ENCODE data around the gene DSC2.

DNA sequence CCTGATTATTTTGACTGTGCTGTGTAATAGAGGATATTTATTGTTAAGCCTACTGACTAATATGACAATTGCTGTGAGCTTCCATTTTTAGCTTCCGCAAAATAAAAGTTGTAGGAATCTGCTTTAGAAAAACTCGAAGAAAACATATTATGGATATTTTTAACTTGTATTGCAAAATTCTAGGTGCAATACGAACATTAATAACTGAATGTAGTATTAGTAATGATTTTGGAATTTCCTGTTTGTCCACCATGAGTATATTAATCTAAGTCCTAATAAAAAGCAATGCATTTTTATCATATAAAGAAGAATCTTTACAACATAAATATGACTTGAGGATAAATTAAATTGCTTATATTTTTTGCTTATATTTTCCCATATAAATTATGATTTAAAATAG, 57.3 kb downstream of the DSC2 start:
- TF ChIP-seq CSDC2 (CRISPR knock-in tag; IDR thresholded peaks at IDR 0.05) (no peak), ZFP3 (CRISPR knock-in tag; IDR thresholded peaks at IDR 0.05) (no peak), ZC3H10 (CRISPR knock-in tag; IDR thresholded peaks at IDR 0.05) (no peak), PPARA (CRISPR knock-in tag; IDR thresholded peaks at IDR 0.05; ENCODE audit: borderline replicate concordance) (no peak), ZFP30 (CRISPR knock-in tag; IDR thresholded peaks at IDR 0.05) (no peak), RARB (CRISPR knock-in tag; IDR thresholded peaks at IDR 0.05) (no peak), ZNF70 (CRISPR knock-in tag; IDR thresholded peaks at IDR 0.05) (no peak), TCF4 (CRISPR knock-in tag; IDR thresholded peaks at IDR 0.05; ENCODE audit: borderline replicate concordance) (no peak), SNAI2 (CRISPR knock-in tag; IDR thresholded peaks at IDR 0.05) (no peak), ZNF8 (CRISPR knock-in tag; IDR thresholded peaks at IDR 0.05) (no peak)
- TF ChIP-seq, protein P1, sequence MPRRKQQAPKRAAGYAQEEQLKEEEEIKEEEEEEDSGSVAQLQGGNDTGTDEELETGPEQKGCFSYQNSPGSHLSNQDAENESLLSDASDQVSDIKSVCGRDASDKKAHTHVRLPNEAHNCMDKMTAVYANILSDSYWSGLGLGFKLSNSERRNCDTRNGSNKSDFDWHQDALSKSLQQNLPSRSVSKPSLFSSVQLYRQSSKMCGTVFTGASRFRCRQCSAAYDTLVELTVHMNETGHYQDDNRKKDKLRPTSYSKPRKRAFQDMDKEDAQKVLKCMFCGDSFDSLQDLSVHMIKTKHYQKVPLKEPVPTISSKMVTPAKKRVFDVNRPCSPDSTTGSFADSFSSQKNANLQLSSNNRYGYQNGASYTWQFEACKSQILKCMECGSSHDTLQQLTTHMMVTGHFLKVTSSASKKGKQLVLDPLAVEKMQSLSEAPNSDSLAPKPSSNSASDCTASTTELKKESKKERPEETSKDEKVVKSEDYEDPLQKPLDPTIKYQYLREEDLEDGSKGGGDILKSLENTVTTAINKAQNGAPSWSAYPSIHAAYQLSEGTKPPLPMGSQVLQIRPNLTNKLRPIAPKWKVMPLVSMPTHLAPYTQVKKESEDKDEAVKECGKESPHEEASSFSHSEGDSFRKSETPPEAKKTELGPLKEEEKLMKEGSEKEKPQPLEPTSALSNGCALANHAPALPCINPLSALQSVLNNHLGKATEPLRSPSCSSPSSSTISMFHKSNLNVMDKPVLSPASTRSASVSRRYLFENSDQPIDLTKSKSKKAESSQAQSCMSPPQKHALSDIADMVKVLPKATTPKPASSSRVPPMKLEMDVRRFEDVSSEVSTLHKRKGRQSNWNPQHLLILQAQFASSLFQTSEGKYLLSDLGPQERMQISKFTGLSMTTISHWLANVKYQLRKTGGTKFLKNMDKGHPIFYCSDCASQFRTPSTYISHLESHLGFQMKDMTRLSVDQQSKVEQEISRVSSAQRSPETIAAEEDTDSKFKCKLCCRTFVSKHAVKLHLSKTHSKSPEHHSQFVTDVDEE (CRISPR knock-in tag; IDR thresholded peaks at IDR 0.05): no peak
- TF ChIP-seq, protein P2, sequence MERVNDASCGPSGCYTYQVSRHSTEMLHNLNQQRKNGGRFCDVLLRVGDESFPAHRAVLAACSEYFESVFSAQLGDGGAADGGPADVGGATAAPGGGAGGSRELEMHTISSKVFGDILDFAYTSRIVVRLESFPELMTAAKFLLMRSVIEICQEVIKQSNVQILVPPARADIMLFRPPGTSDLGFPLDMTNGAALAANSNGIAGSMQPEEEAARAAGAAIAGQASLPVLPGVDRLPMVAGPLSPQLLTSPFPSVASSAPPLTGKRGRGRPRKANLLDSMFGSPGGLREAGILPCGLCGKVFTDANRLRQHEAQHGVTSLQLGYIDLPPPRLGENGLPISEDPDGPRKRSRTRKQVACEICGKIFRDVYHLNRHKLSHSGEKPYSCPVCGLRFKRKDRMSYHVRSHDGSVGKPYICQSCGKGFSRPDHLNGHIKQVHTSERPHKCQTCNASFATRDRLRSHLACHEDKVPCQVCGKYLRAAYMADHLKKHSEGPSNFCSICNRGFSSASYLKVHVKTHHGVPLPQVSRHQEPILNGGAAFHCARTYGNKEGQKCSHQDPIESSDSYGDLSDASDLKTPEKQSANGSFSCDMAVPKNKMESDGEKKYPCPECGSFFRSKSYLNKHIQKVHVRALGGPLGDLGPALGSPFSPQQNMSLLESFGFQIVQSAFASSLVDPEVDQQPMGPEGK (CRISPR knock-in tag; IDR thresholded peaks at IDR 0.05; ENCODE audit: borderline replicate concordance): no peak
- TF ChIP-seq, protein P3, sequence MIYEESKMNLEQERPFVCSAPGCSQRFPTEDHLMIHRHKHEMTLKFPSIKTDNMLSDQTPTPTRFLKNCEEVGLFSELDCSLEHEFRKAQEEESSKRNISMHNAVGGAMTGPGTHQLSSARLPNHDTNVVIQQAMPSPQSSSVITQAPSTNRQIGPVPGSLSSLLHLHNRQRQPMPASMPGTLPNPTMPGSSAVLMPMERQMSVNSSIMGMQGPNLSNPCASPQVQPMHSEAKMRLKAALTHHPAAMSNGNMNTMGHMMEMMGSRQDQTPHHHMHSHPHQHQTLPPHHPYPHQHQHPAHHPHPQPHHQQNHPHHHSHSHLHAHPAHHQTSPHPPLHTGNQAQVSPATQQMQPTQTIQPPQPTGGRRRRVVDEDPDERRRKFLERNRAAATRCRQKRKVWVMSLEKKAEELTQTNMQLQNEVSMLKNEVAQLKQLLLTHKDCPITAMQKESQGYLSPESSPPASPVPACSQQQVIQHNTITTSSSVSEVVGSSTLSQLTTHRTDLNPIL (CRISPR knock-in tag; IDR thresholded peaks at IDR 0.05; ENCODE audit: low read depth): no peak
- TF ChIP-seq, protein P4, sequence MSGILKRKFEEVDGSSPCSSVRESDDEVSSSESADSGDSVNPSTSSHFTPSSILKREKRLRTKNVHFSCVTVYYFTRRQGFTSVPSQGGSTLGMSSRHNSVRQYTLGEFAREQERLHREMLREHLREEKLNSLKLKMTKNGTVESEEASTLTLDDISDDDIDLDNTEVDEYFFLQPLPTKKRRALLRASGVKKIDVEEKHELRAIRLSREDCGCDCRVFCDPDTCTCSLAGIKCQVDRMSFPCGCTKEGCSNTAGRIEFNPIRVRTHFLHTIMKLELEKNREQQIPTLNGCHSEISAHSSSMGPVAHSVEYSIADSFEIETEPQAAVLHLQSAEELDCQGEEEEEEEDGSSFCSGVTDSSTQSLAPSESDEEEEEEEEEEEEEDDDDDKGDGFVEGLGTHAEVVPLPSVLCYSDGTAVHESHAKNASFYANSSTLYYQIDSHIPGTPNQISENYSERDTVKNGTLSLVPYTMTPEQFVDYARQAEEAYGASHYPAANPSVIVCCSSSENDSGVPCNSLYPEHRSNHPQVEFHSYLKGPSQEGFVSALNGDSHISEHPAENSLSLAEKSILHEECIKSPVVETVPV (CRISPR knock-in tag; IDR thresholded peaks at IDR 0.05): no peak

Data from SK-N-SH treated with all-trans-retinoic acid at 6 μM for 48 hours (cell line).